Epidermal melanocyte (primary cell): Measurements from ENCODE around the gene PRR15L.
A peak's percentile ranks its signal among the peaks of the same experiment; 100 is the strongest.
"Not testable (repeated sequence)": the region's sequence is repeated elsewhere in the genome, so short reads cannot be mapped to it uniquely, and the experiment has no call there.

Source experiments
- DNase-seq: peaks from one replicate; pipeline ENCODE4 v3.0.0; 2011; ENCODE audit warnings: low spot score; ENCODE audit not compliant: insufficient read length

Gene PRR15L

GRCh38 chr17:47935961-47936360, 21.7 kb downstream of the PRR15L start:
- DNase-seq: no peak

- DNase-seq: not testable (repeated sequence)
Measured at GRCh38 chr17:47935468-47935867, 22.2 kb downstream of the PRR15L start.

GRCh38 chr17:47934856-47935255, 22.8 kb downstream of the PRR15L start:
- no peak for DNase-seq

DNA sequence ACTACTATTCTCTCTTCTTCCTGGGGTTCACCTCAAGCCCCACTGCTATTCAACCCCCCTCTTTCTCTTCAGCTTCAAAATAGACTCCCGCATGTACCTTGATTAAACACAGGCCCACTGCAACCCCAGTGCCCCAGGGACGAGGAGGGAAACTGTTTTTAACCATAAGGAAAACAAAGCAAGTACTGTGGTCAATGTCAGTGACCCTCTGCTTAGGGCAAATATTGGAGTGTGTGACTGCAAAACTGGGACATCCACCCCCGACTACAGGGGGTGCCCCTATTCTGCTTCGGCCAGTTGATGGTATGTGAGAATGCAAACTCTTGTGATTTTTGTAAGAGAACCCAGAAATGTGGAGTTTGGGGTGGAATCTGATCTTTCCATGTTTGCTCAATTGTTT, 25.8 kb downstream of the PRR15L start:
- no peak for DNase-seq

DNA sequence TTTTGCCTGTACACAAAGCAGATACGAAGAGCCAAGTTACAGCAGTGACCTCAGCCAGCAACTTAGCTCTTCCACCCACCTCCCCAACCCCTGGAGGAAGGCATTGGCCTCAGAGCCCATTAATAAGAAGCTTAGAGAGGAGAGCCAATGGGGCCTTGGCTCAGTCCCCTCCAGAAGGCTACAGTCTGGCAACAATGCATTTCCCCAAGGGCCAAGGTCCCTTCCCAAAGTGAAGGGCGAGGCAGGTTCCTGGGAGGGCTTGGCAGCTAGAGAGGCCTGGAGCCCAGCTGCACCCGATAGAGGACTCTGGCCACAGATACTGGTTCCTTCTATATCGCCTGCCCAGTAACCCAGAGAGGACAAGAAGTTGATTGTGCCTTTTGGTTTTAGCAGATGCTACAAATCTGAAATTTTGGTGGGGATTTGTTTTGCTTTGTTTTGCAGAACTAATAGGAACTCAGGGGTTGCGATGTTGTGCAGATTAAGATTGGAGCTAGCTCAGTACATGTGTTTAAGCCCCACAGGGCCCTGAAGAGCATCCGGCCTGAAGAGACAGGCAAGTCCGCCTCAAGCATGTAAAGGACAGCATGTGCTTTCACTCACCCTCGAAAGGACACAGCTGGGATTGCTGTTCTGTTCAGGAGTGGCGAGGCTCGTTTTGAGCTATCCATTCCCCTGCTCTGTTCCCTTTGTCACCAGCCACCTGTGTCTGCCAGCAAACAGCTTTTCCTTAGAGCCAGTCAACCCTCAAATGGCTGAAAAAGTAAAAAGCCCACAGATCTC, 28.3 kb downstream of the PRR15L start:
- DNase-seq: no peak

DNA sequence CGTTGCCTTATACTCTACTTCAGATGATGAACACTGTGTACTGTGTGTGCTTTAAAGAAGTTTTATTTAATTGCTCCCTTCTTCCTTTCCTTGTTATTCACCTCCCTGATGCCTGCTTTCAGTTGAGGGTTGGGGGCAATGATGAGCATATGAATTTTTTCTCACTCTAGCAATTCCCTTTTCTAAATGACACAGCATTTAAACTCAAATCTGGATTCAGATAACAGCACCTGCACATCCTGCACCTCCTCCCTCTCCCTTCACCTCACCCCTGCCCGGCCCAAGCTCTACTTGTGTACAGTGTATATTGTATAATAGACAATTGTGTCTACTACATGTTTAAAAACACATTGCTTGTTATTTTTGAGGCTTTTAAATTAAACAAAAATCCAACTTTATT, 29.3 kb downstream of the PRR15L start:
- no peak for DNase-seq

DNA sequence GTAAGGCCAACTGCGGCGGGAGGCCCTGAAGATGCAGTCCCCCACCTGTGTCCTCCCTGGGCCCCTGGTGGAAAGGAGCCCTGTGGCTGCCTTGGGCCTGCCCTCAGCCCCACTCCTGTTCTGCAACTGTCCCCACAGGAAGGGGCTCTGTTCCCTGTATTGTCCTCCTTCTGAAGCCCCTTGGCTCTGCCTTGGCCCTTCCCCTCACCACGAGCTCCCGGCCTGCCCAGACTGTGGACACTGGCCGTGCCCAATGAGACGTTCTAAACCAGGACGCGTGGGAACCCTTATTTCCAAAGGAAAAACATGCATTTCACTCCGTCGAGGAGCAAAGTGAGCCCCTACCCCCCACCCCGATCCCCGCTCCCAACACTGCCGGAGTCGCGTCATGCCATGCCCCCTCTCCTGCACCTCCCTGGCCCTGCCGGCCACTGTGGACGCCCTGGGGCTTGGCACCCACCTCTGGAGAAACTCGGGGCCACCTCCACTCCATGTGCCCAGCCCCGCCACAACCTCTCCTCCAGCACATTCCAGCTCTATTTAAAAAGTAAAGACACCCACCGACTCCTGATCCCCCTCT, 29.8 kb downstream of the PRR15L start:
- DNase-seq: no peak

- no peak for DNase-seq
Measured at GRCh38 chr17:47925678-47925988, 32.0 kb downstream of the PRR15L start.

- no peak for DNase-seq
Measured at GRCh38 chr17:47924785-47925677, 32.7 kb downstream of the PRR15L start.

- not testable (repeated sequence) for DNase-seq
Measured at GRCh38 chr17:47919889-47920288, 37.8 kb downstream of the PRR15L start.

GRCh38 chr17:47918991-47919390, 38.7 kb downstream of the PRR15L start:
- DNase-seq: no peak

GRCh38 chr17:47918006-47918405, 39.7 kb downstream of the PRR15L start:
- DNase-seq: no peak

DNA sequence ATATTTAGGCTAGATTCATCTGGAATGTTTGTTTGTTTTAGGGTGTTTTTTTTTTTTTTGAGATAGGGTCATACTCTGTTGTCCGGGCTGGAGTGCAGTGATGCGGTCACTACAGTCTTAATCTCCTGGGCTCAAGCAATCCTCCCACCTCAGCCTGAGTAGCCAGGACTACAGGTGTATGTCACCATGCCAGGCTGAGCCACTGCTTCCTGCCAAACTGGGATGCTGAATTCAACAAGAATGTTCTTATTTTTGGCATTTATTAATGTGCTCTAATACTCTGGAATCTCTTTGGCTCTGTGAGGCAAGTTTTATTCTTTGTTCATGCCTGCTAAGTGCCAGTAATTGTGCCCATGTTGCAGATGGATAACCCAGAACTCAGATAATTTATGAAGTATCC, 40.1 kb downstream of the PRR15L start:
- DNase-seq: no peak

DNA sequence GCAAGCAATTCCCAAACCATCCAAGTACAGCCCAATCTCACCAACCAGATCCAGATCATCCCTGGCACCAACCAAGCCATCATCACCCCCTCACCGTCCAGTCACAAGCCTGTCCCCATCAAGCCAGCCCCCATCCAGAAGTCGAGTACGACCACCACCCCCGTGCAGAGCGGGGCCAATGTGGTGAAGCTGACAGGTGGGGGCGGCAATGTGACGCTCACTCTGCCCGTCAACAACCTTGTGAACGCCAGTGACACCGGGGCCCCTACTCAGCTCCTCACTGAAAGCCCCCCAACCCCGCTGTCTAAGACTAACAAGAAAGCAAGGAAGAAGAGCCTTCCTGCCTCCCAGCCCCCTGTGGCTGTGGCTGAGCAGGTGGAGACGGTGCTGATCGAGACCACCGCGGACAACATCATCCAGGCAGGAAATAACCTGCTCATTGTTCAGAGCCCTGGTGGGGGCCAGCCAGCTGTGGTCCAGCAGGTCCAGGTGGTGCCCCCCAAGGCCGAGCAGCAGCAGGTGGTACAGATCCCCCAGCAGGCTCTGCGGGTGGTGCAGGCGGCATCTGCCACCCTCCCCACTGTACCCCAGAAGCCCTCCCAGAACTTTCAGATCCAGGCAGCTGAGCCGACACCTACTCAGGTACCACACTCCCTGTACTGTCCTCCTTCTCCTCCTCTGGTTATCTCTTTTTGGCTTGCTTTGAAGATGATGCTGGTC, 41.0 kb downstream of the PRR15L start:
- DNase-seq: no peak

DNA sequence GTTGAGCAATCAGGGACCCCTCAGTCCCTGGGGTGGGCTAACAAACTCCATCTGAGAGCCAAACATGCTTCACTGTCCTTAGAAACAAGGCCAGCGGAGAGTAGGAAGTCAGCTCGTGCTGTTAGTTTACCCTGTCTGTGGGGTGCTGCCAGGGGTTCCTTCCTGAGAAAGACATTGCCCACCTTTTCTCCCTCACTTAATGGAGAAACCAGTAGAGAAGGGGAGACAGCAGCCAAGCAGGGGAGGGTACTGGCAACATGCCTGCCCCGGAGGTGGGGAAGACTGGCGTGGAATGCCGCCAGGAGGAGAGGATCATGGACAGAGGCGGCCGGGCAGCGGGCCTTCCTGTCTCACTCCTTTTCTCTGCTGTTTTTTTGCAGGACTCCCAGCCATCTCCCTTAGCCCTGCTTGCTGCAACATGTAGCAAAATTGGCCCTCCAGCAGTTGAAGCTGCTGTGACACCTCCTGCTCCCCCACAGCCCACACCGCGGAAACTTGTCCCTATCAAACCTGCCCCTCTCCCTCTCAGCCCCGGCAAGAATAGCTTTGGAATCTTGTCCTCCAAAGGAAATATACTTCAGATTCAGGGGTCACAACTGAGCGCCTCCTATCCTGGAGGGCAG, 41.8 kb downstream of the PRR15L start:
- DNase-seq: no peak

DNA sequence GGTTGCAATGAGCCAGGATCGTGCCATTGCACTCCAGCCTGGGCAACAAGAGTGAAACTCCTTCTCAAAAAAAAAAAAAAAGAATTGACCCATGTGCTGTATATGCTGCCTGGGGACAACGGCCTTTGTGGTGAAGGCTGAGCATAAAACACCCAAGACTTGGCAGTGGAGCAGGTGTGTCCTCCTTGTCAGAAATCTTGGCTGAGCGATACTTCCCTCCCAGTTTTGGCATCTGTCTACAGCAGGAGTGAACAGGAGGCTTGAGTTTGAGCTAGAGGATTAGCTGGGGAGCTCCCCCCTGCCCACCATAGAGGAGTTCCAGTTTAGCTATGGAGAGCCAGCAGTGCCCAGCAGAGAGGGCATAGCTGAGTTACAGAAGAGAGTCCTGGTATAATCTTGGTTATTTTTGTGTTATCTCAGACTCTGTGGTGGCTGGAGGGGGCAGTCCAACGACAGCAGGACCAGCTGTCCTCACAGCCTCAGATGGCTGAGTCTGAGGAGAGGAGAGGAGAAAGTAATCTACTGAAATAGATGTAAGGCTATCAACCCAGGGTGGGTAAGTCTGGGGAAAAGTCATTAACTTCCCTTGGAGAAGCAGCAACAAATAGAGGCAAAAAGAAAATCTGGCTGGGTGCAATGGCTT, 43.3 kb downstream of the PRR15L start:
- DNase-seq: no peak

DNA sequence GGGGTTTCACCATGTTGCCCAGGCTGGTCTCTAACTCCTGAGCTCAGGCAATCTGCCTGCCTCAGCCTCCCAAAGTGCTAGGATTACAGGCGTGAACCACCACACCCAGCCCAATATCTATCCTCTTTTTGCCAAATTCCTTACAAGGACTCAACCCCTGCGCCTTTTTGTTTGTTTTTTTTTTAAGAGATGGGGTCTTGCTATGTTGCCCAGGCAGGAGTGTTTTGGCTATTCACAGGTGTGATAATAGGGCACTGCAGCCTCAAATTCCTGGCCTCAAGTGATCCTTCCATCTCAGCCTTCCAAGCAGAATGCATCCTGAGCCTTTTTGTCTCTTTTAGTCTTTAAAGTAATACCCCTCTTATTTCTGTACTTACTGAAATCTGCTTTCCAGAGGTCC, 44.6 kb downstream of the PRR15L start:
- no peak for DNase-seq

DNA sequence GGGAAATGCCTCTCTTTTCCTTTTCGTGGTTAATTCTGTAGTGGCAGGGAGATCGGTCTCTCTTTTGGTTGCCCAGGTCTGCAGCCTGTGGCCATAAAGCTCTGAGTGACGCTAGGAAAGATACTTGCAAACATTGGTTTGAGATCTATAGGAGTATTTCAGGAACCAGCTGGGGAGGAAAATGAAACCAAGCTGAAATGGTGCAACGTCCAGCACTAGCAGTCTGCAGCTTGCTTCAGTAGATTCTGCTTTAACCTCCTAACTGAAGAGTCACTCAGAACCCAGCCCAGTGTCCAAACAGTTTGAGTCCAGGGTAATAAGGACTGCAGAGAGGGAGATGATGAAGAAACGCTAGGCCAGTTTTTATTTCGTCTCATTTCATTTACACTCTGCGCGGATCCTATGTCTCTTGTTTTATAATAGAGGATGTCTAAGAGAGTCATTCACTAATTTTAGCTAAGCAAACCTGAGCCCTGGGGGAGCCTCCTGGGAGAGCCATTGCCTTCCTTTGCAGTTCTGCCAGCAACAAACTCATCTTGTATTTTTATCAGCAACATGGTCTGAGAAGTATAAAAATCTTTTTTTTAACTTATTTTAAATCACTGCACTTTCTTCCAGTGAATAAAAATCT, 49.6 kb downstream of the PRR15L start:
- DNase-seq: no peak

- DNase-seq: no peak
Measured at GRCh38 chr17:47906443-47906842, 51.2 kb downstream of the PRR15L start.

- DNase-seq: peak; percentile 95
Measured at GRCh38 chr17:47905221-47905733, 52.4 kb downstream of the PRR15L start.
